ENCODE data around the gene HBG2. TPM values are rescaled to one million over a fixed set of nuclear protein-coding genes. Genes with fewer than 3 reads are reported as not detected.

Gene HBG2
- total and polyA plus RNA-seq, 9 of the 15 experiments (the other 6 are each of a cell fraction or from before 2014, with no cell fraction given): 1,626 to 58,619 (median 10,515) TPM

DNA sequence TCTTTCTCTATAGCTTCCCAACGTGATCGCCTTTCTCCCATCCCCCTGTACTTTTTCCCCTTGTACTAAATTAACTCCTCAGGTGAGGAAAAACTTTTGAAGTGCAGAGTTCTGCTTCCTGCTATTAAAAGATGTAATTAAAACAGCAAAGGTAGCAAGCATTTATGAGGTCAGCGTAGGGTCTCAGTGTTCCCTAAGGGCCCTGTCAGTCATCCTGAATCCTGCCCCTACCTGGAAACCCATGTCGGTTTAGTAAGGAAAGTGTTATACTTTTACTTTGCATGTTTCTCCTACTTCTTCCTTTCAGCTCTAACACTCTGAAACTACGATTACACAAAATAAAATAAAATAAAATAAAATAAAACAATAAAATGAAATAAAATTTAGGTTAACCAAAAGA lies 26.5 kb downstream of the HBG2 start:
- ChIA-PET CTCF (ENCODE audit: low intra/inter-chr PET ratio) (no interaction called here), POLR2A (interaction anchor here (0.8 kb wide), 1 partner anchor 14 kb away, joined by 5 read pairs; no protein-coding TSS in a partner anchor)
- no peak for DNase-seq (ENCODE audit: extremely low read depth in 1 of 4, low spot score in 3 of 4)
- Histone ChIP-seq H3K4me1 (replicated peaks in 1 of 2; ENCODE audit: control insufficient read depth in 2 of 2, insufficient read depth in 2 of 2, low read length in 2 of 2) (peaks cover 9 to 27% of the 10 kb centered on the region in 2 experiments; a peak in 4 of 5 replicates), H4K20me1 (replicated peaks; ENCODE audit: control insufficient read depth, insufficient read depth, low read length) (no peaks in the 10 kb centered on the region), H2AFZ (ENCODE audit: low read depth, low read length) (peak overlapping the region; percentile 25; the same call in 1 of the 2 replicates), H3K9me3 (replicated peaks; ENCODE audit: control insufficient read depth, insufficient read depth, low read depth, low read length) (no peaks in the 10 kb centered on the region), H3K27me3 (ENCODE audit: control insufficient read depth in 2 of 2, insufficient read depth in 2 of 2, low read length in 2 of 2) (no peaks in the 10 kb centered on the region), H3K9ac (ENCODE audit: insufficient read depth in 1 of 2, low read depth in 2 of 2, low read length in 2 of 2) (no peak overlapping the region), H3K9me1 (ENCODE audit: control insufficient read depth, insufficient read depth, low read length) (no peaks in the 10 kb centered on the region), H3K27ac (ENCODE audit: extremely low read depth, low read depth, low read length) (no peak overlapping the region), H3K79me2 (ENCODE audit: control insufficient read depth, insufficient read depth, low read length) (no peaks in the 10 kb centered on the region), H3K4me3 (no peak overlapping the region), H3K4me2 (ENCODE audit: insufficient read depth, low read length) (no peak overlapping the region), H3K36me3 (ENCODE audit: control insufficient read depth, insufficient read depth, low read length) (no peaks in the 10 kb centered on the region)
- intact Hi-C loops (cut with micrococcal nuclease): no loop called here
- no peak for ATAC-seq
- TF ChIP-seq PKNOX1 (IDR thresholded peaks at IDR 0.05): peak; percentile 91
- no peak for TF ChIP-seq CREM (IDR thresholded peaks at IDR 0.05; ENCODE audit: low read depth)
- no peak for FAIRE-seq
- 51% methylated on average over 5 of the region's 5 CpGs for WGBS (ENCODE audit: insufficient coverage, low coverage, missing lambda C conversion rate)
- in situ Hi-C loops (cut with MboI): no loop called here
- BruUV-seq (replicated peaks): no TSS peak

- no peaks in the 10 kb centered on the region for H3K9me3 ChIP-seq (replicated peaks; ENCODE audit: control insufficient read depth, insufficient read depth, low read depth, low read length)
- no peaks in the 10 kb centered on the region for H4K20me1 ChIP-seq (replicated peaks; ENCODE audit: control insufficient read depth, insufficient read depth, low read length)
- no peaks in the 10 kb centered on the region for H3K36me3 ChIP-seq (ENCODE audit: control insufficient read depth, insufficient read depth, low read length)
- FAIRE-seq (no peak), DNase-seq (ENCODE audit: extremely low read depth in 1 of 4, low spot score in 3 of 4) (no peak), ATAC-seq (no peak)
- intact Hi-C loops (cut with micrococcal nuclease) (no loop called here), in situ Hi-C loops (cut with MboI) (no loop called here)
- H3K9ac ChIP-seq (ENCODE audit: insufficient read depth in 1 of 2, low read depth in 2 of 2, low read length in 2 of 2): no peak overlapping the region
- no TSS peak for BruUV-seq (replicated peaks)
- H2AFZ ChIP-seq (ENCODE audit: low read depth, low read length): peak overlapping the region; percentile 25; the same call in 1 of the 2 replicates
- H3K79me2 ChIP-seq (ENCODE audit: control insufficient read depth, insufficient read depth, low read length): no peaks in the 10 kb centered on the region
- no peak overlapping the region for H3K4me3 ChIP-seq
- ChIA-PET POLR2A (interaction anchor here (0.8 kb wide), 1 partner anchor 14 kb away, joined by 5 read pairs; no protein-coding TSS in a partner anchor), CTCF (ENCODE audit: low intra/inter-chr PET ratio) (no interaction called here)
- H3K27me3 ChIP-seq (ENCODE audit: control insufficient read depth in 2 of 2, insufficient read depth in 2 of 2, low read length in 2 of 2): no peaks in the 10 kb centered on the region
- no peak overlapping the region for H3K4me2 ChIP-seq (ENCODE audit: insufficient read depth, low read length)
- H3K9me1 ChIP-seq (ENCODE audit: control insufficient read depth, insufficient read depth, low read length): no peaks in the 10 kb centered on the region
- WGBS (ENCODE audit: insufficient coverage, low coverage, missing lambda C conversion rate): 0% methylated on average over 1 of the region's 1 CpG
- H3K4me1 ChIP-seq (replicated peaks in 1 of 2; ENCODE audit: control insufficient read depth in 2 of 2, insufficient read depth in 2 of 2, low read length in 2 of 2): peaks cover 9 to 23% of the 10 kb centered on the region in 2 experiments; a peak in 4 of 5 replicates
- no peak overlapping the region for H3K27ac ChIP-seq (ENCODE audit: extremely low read depth, low read depth, low read length)
- TF ChIP-seq ZNF75A (CRISPR knock-in tag; IDR thresholded peaks at IDR 0.05) (no peak), LEF1 (IDR thresholded peaks at IDR 0.05) (0 out of 2 replicates have a peak, but pooled peaks have one; percentile 37), POLR3A (IDR thresholded peaks at IDR 0.05; ENCODE audit: borderline replicate concordance, extremely low read depth, insufficient read depth, insufficient read length) (no peak), YY1 (IDR thresholded peaks at IDR 0.05; ENCODE audit: borderline replicate concordance in 1 of 3, control insufficient read depth in 1 of 3, extremely low read depth in 1 of 3, insufficient read depth in 3 of 3, insufficient read length in 1 of 3, insufficient replicate concordance in 2 of 3, low read depth in 1 of 3, low read length in 2 of 3) (no peak), ZNF165 (CRISPR knock-in tag; IDR thresholded peaks at IDR 0.05; ENCODE audit: borderline replicate concordance) (no peak), THRA (IDR thresholded peaks at IDR 0.05) (peak; percentile 56; the same call in 1 of the 2 replicates), HMBOX1 (IDR thresholded peaks at IDR 0.05) (0 out of 2 replicates have a peak, but pooled peaks have one; percentile 31)
Observed at GRCh38 chr11:5227681-5228080, 26.9 kb downstream of the HBG2 start.
